ENCODE data around the gene EXOG.

Gene EXOG

DNA sequence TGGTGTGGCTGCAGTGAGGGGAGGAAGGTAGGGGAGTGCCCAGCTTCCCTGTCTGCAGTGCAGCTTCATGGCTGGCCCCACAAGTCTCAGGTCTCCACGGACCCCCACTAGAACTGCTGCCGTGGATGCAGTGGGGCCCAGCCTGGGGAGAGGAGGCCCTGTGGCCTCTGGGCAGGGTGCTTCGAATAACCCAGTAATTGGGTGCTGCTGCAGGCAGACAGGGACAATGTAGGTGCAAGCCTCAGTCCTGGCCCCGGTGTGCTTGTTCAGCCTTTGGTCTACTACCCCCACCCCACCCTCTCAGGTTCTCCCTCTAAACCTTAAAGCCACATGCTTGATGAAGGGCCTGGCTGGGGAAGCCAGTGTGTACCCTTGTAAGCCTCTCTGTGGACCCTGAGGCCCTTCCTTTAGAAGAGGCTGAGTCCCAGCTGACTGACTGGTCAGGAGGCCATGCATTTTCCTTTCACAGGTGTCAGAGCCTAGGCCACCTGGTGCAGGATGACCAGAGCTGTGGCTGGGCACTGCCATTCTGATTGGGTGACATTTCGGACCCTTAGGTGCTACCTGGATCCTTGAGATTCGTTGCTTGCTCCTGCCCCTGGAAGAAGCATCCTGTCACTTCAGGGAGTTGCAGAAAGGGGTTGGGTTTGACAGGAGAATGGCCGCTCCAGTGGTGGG is 21.1 kb upstream of the EXOG start:
- DNase-seq = no peak

- no peak for DNase-seq
These were observed 20.4 kb upstream of the EXOG start for GRCh38 chr3:38475716-38476115.

- DNase-seq = no peak
These were observed 19.9 kb upstream of the EXOG start for GRCh38 chr3:38476157-38476756.

DNA sequence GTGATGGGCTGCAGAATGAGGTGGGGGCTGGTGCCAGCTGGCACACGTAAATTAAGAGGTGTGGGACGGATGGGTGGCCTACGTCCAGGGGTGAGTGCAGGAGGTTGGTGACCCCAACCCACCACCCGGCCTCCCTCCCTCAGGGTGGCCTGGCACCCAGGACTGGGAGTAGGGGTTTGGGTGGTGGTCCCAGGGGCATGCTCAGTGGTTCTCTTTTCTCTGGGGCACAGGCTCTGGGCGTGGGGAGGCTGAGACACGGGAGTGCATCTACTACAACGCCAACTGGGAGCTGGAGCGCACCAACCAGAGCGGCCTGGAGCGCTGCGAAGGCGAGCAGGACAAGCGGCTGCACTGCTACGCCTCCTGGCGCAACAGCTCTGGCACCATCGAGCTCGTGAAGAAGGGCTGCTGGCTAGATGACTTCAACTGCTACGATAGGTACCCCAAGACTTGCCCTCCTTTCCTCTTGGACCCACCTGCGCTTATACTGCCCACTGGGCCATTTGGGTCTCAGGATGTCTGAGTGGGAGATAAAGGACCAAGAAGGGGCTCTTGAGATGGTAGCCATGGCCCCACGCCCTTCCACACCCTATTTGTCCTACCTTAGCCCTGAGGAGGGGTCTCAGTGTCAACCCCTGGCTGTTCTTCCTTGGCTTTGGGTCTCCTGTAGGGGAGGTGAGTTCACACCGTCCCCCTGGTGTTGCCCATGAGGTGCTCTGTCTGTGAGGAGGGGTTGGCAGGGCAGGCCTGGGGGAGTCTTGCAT is 18.9 kb upstream of the EXOG start:
- DNase-seq = no peak

GRCh38 chr3:38477839-38478450 is 18.2 kb upstream of the EXOG start:
- DNase-seq = no peak

GRCh38 chr3:38478901-38479300 is 17.2 kb upstream of the EXOG start:
- no peak for DNase-seq

- peak; percentile 24 to 33 for DNase-seq
These were observed 16.6 kb upstream of the EXOG start for GRCh38 chr3:38479431-38480092.

GRCh38 chr3:38480093-38480445 is 16.1 kb upstream of the EXOG start:
- DNase-seq = no peak

DNA sequence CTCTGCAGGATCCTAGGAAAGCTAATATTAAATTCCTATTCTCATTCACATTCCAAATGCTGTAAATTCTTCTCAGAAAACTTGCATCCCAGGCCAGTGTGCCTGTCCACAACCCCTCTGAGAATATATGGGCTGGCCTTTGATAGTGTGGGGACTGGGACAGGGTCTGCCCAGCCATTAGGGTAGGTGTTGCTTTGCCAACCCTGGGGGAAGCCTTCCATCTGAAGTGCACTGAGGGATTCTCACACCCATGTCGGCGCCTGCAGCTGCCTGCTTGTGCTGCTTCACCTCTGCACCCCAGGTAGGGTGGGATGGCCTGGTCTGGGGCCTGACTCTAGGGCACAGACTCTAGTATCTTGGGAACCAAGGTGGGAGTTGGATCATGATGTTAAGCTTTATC is 15.2 kb upstream of the EXOG start:
- no peak for DNase-seq

- no peak for DNase-seq
These were observed 13.2 kb upstream of the EXOG start for GRCh38 chr3:38482951-38483350.

GRCh38 chr3:38487323-38487722 is 8.8 kb upstream of the EXOG start:
- DNase-seq = no peak

DNA sequence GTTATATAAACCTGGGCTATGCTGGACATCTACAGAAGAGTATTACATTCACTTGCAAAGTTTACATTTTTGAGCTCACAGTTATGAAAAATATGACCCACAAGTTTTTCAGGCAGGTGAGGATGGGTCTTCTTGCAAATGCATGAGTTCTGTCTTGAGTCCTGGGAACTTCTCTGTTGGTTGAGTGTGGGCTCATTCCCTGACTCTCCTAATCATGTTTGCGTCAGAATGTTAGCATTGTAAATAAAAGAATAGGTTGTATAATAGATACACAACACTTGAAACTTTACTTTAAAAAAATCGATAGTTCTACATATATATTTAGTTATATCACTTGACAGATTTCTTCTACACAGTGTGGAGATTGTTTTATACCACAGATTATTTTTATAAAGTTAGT is 7.2 kb upstream of the EXOG start:
- no peak for DNase-seq

DNA sequence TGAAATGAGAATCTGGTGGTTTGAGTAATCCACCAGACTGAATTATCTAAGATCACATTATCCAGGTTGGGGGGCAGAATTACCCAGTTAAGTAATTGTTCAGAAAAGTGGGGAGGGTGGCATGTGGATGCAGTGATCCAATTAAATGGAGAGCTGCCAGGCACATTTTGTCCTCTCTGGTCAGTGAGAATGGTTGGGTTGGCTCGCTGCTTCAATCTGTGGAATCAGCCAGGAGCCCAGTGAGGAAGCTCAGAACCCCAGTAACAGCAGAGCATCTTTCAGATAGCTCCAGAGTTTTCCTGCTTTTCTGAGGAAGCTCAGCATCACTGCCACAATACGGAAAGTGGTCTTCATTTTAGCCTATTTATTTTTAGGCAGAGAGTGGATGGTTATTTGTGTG is 6.4 kb upstream of the EXOG start:
- DNase-seq = no peak

- no peak for DNase-seq
These were observed 5.7 kb upstream of the EXOG start for GRCh38 chr3:38490281-38491030.

DNA sequence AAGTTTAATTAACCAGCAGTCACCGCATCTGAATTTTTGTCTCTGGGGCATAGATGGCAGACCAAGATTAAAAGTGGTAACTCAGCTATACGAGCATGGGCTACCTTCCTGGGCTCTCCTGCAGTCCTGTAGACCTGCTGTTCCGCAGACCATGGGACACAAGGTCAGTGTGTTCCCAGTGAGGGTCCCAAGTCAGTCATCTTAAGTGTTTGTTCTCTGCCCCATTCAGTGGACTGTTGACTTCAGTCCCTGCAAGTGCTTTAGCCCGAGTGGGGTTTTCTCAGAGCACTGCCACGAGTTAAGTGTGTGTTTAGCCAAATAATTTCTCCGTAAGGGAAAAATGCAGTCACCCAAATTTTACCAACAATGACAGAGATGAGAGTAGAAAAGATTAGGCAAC is 4.9 kb upstream of the EXOG start:
- no peak for DNase-seq

- DNase-seq = no peak
These were observed 3.1 kb upstream of the EXOG start for GRCh38 chr3:38493031-38493430.

DNA sequence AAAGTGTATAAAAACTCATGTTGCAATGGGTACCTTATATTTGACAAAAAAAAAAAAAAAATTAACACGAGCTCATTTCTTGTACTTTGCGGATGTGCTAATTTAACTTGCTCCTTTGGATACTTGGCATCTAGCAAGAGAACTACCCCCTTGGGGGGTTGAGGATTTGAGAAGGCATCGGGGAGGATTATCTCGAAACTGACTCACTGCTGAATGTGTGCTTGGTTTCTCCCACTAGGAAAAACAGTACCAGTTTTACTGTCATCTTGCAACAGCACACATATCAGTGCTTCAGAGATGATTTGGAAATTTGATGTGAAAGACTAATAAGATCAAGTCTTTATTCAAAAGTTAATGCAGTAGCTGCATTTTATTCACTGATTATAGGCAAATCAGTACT is 891 bp downstream of the EXOG start:
- no peak for DNase-seq

- DNase-seq = no peak
These were observed 4.7 kb downstream of the EXOG start for GRCh38 chr3:38500688-38501417.

DNA sequence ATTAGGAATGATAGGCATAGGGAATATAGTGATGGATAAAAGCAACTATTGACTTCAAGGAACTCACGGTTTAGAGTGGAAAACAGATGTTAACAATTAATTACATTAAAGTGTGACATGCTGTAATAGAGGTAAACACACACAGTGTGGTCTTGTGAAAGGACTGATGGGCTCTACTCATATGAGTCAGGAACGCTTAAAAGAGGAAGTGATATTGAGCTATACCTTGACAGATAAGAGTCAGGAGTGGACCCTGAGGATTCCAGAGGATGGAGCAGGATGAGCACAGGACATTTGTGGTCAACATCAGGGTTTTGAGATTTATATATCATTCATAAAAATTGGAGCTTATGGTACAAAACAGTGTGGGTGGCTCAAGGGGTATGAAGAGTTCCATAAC is 11.0 kb downstream of the EXOG start:
- no peak for DNase-seq

GRCh38 chr3:38509732-38510131 is 13.6 kb downstream of the EXOG start:
- DNase-seq = no peak

GRCh38 chr3:38510631-38511030 is 14.5 kb downstream of the EXOG start:
- DNase-seq = no peak

- no peak for DNase-seq
These were observed 15.4 kb downstream of the EXOG start for GRCh38 chr3:38511546-38511945.

All from activated CD4-positive, alpha-beta T cell treated with anti-CD3 and anti-CD28 coated beads, Interleukin-2, amount 50 U/mL, for 4 hours (primary cell).